Measurements from ENCODE around the gene YJEFN3.

- no peak for TF ChIP-seq CTCF (conservative IDR thresholded peaks at IDR 0.05)
- no peak for TF ChIP-seq EZH2 (IDR thresholded peaks at IDR 0.05; ENCODE audit: low read depth)
Observed at GRCh38 chr19:19542507-19542906, 13.8 kb downstream of the YJEFN3 start.

All from PC-9 (cell line).